Subcutaneous adipose tissue (tissue), 4 donors: ENCODE data around the gene RALA. TPM values are rescaled to one million over a fixed set of nuclear protein-coding genes. Genes with fewer than 3 reads are reported as not detected.

Experiments
- CTCF ChIP-seq: fragments of 450-650 bp; IDR thresholded peaks from one replicate; pipeline ENCODE4 v1.5.1; 2016; ENCODE audit warnings: low read depth, mild to moderate bottlenecking, control low read depth, antibody characterized with exemption, moderate library complexity
- total RNA-seq, 4 donors: library from RNA; depleted of rRNA; stranded (reverse); fragments of >200 nt; gene quantifications; one replicate each; pipeline ENCODE4 v1.1.0, GENCODE V29; 2016

The RALA gene
- 10 to 100 TPM; 22.5 to 32.1 (median 28.7) TPM for total RNA-seq

GRCh38 chr7:39623047-39623731 lies at the start of gene RALA:
Gene RALA, plus strand, starts transcription at chr7:39623572. Its CDS starts 63,096 bp downstream, at chr7:39686668.
- TF ChIP-seq CTCF = no peak

GRCh38 chr7:39574673-39575349 lies 48.6 kb upstream of the RALA start:
- TF ChIP-seq CTCF = no peak

- TF ChIP-seq CTCF = no peak
Observed at GRCh38 chr7:39577229-39577874, 46.0 kb upstream of the RALA start.

GRCh38 chr7:39580149-39580874 lies 43.1 kb upstream of the RALA start:
- TF ChIP-seq CTCF = no peak

GRCh38 chr7:39582536-39582935 lies 40.8 kb upstream of the RALA start:
- TF ChIP-seq CTCF = no peak

GRCh38 chr7:39583539-39583938 lies 39.8 kb upstream of the RALA start:
- no peak for TF ChIP-seq CTCF

GRCh38 chr7:39587393-39587792 lies 36.0 kb upstream of the RALA start:
- no peak for TF ChIP-seq CTCF
